ENCODE measurements around the gene DOHH.

DOHH gene

GRCh38 chr19:3457528-3458228 lies 42.8 kb downstream of the DOHH start:
- Histone ChIP-seq H3K36me3 (ENCODE audit: control insufficient read depth in 1 of 2, insufficient read depth in 2 of 2, low read length in 2 of 2) (no peaks in the 10 kb centered on the region), H2AK5ac (ENCODE audit: low read length) (no peak overlapping the region), H3K23ac (ENCODE audit: low read length) (no peak overlapping the region), H3K9me3 (ENCODE audit: insufficient read depth, low read depth, low read length) (no peaks in the 10 kb centered on the region), H2AFZ (ENCODE audit: insufficient read depth, low read length, poor library complexity) (no peak overlapping the region), H2BK120ac (ENCODE audit: insufficient read depth, low read length, poor library complexity) (no peak overlapping the region), H4K8ac (ENCODE audit: low read depth, low read length) (no peak overlapping the region), H3K4ac (ENCODE audit: low read depth, low read length) (no peak overlapping the region), H3K4me2 (ENCODE audit: low read length) (no peak overlapping the region), H4K91ac (ENCODE audit: low read depth, low read length) (no peak overlapping the region), H3K4me1 (ENCODE audit: control insufficient read depth in 1 of 2, insufficient read depth in 2 of 2, low read length in 2 of 2) (peaks cover 2 to 9% of the 10 kb centered on the region in 2 experiments), H3K18ac (ENCODE audit: low read length) (no peak overlapping the region), H2BK12ac (ENCODE audit: low read length) (no peak overlapping the region), H3K14ac (ENCODE audit: low read length) (no peak overlapping the region), H3K79me2 (ENCODE audit: control insufficient read depth, insufficient read depth, low read length, poor library complexity) (no peaks in the 10 kb centered on the region), H2BK5ac (ENCODE audit: low read depth, low read length, poor library complexity) (no peak overlapping the region), H3K27me3 (ENCODE audit: insufficient read depth, low read length) (peaks cover 7% of the 10 kb centered on the region), H3K79me1 (ENCODE audit: low read length) (no peaks in the 10 kb centered on the region), H3K9ac (ENCODE audit: low read length) (no peak overlapping the region), H3K27ac (ENCODE audit: low read depth, low read length) (no peak overlapping the region), H3K4me3 (ENCODE audit: low read depth, low read length) (no peak overlapping the region), H4K12ac (ENCODE audit: low read depth, low read length) (no peak overlapping the region)
- no CpG with 5 or more reads among the region's 22 CpGs for WGBS (ENCODE audit: extremely low coverage, insufficient coverage, insufficient read length)
- no peak for DNase-seq

- H2AFZ ChIP-seq (ENCODE audit: insufficient read depth, low read length, poor library complexity): no peak overlapping the region
- H3K79me2 ChIP-seq (ENCODE audit: control insufficient read depth, insufficient read depth, low read length, poor library complexity): no peaks in the 10 kb centered on the region
- no peak for DNase-seq
- no peak overlapping the region for H2BK5ac ChIP-seq (ENCODE audit: low read depth, low read length, poor library complexity)
- H3K4me3 ChIP-seq (ENCODE audit: low read depth, low read length): no peak overlapping the region
- H2AK5ac ChIP-seq (ENCODE audit: low read length): no peak overlapping the region
- H2BK120ac ChIP-seq (ENCODE audit: insufficient read depth, low read length, poor library complexity): no peak overlapping the region
- peaks cover 2 to 9% of the 10 kb centered on the region in 2 experiments for H3K4me1 ChIP-seq (ENCODE audit: control insufficient read depth in 1 of 2, insufficient read depth in 2 of 2, low read length in 2 of 2)
- H3K9me3 ChIP-seq (ENCODE audit: insufficient read depth, low read depth, low read length): no peaks in the 10 kb centered on the region
- H3K9ac ChIP-seq (ENCODE audit: low read length): no peak overlapping the region
- H4K91ac ChIP-seq (ENCODE audit: low read depth, low read length): no peak overlapping the region
- H3K27me3 ChIP-seq (ENCODE audit: insufficient read depth, low read length): peaks cover 4% of the 10 kb centered on the region
- H3K23ac ChIP-seq (ENCODE audit: low read length): no peak overlapping the region
- no peak overlapping the region for H3K18ac ChIP-seq (ENCODE audit: low read length)
- H3K36me3 ChIP-seq (ENCODE audit: control insufficient read depth in 1 of 2, insufficient read depth in 2 of 2, low read length in 2 of 2): no peaks in the 10 kb centered on the region
- no peak overlapping the region for H4K8ac ChIP-seq (ENCODE audit: low read depth, low read length)
- no peak overlapping the region for H3K4ac ChIP-seq (ENCODE audit: low read depth, low read length)
- H3K4me2 ChIP-seq (ENCODE audit: low read length): no peak overlapping the region
- no CpG with 5 or more reads among the region's 18 CpGs for WGBS (ENCODE audit: extremely low coverage, insufficient coverage, insufficient read length)
- no peak overlapping the region for H2BK12ac ChIP-seq (ENCODE audit: low read length)
- H3K79me1 ChIP-seq (ENCODE audit: low read length): no peaks in the 10 kb centered on the region
- no peak overlapping the region for H3K14ac ChIP-seq (ENCODE audit: low read length)
- H3K27ac ChIP-seq (ENCODE audit: low read depth, low read length): no peak overlapping the region
- no peak overlapping the region for H4K12ac ChIP-seq (ENCODE audit: low read depth, low read length)
Observed at GRCh38 chr19:3456925-3457527, 43.4 kb downstream of the DOHH start.

GRCh38 chr19:3455960-3456601 lies 44.4 kb downstream of the DOHH start:
- H3K36me3 ChIP-seq (ENCODE audit: control insufficient read depth in 1 of 2, insufficient read depth in 2 of 2, low read length in 2 of 2): no peaks in the 10 kb centered on the region
- H3K23ac ChIP-seq (ENCODE audit: low read length): no peak overlapping the region
- no peak overlapping the region for H2BK120ac ChIP-seq (ENCODE audit: insufficient read depth, low read length, poor library complexity)
- no peak overlapping the region for H4K8ac ChIP-seq (ENCODE audit: low read depth, low read length)
- no peak overlapping the region for H3K4me3 ChIP-seq (ENCODE audit: low read depth, low read length)
- H3K4me1 ChIP-seq (ENCODE audit: control insufficient read depth in 1 of 2, insufficient read depth in 2 of 2, low read length in 2 of 2): peaks cover 2 to 12% of the 10 kb centered on the region in 2 experiments
- H3K9ac ChIP-seq (ENCODE audit: low read length): no peak overlapping the region
- no peak overlapping the region for H3K4ac ChIP-seq (ENCODE audit: low read depth, low read length)
- H3K27me3 ChIP-seq (ENCODE audit: insufficient read depth, low read length): peaks cover 4% of the 10 kb centered on the region
- H3K9me3 ChIP-seq (ENCODE audit: insufficient read depth, low read depth, low read length): no peaks in the 10 kb centered on the region
- WGBS (ENCODE audit: extremely low coverage, insufficient coverage, insufficient read length): no CpG with 5 or more reads among the region's 37 CpGs
- H4K12ac ChIP-seq (ENCODE audit: low read depth, low read length): no peak overlapping the region
- no peak overlapping the region for H3K27ac ChIP-seq (ENCODE audit: low read depth, low read length)
- H3K4me2 ChIP-seq (ENCODE audit: low read length): no peak overlapping the region
- H3K18ac ChIP-seq (ENCODE audit: low read length): no peak overlapping the region
- no peaks in the 10 kb centered on the region for H3K79me1 ChIP-seq (ENCODE audit: low read length)
- no peak overlapping the region for H4K91ac ChIP-seq (ENCODE audit: low read depth, low read length)
- no peak overlapping the region for H3K14ac ChIP-seq (ENCODE audit: low read length)
- no peak overlapping the region for H2AK5ac ChIP-seq (ENCODE audit: low read length)
- DNase-seq: no peak
- H3K79me2 ChIP-seq (ENCODE audit: control insufficient read depth, insufficient read depth, low read length, poor library complexity): no peaks in the 10 kb centered on the region
- H2BK5ac ChIP-seq (ENCODE audit: low read depth, low read length, poor library complexity): no peak overlapping the region
- no peak overlapping the region for H2BK12ac ChIP-seq (ENCODE audit: low read length)
- no peak overlapping the region for H2AFZ ChIP-seq (ENCODE audit: insufficient read depth, low read length, poor library complexity)

- no peak overlapping the region for H2BK5ac ChIP-seq (ENCODE audit: low read depth, low read length, poor library complexity)
- H3K79me2 ChIP-seq (ENCODE audit: control insufficient read depth, insufficient read depth, low read length, poor library complexity): no peaks in the 10 kb centered on the region
- H3K4ac ChIP-seq (ENCODE audit: low read depth, low read length): no peak overlapping the region
- no peak overlapping the region for H2AK5ac ChIP-seq (ENCODE audit: low read length)
- no peak overlapping the region for H3K9ac ChIP-seq (ENCODE audit: low read length)
- no peak overlapping the region for H3K27ac ChIP-seq (ENCODE audit: low read depth, low read length)
- H3K27me3 ChIP-seq (ENCODE audit: insufficient read depth, low read length): peaks cover 4% of the 10 kb centered on the region
- no peak overlapping the region for H2BK120ac ChIP-seq (ENCODE audit: insufficient read depth, low read length, poor library complexity)
- H3K18ac ChIP-seq (ENCODE audit: low read length): no peak overlapping the region
- no peak for DNase-seq
- no peak overlapping the region for H4K91ac ChIP-seq (ENCODE audit: low read depth, low read length)
- H3K4me2 ChIP-seq (ENCODE audit: low read length): no peak overlapping the region
- WGBS (ENCODE audit: extremely low coverage, insufficient coverage, insufficient read length): no CpG with 5 or more reads among the region's 7 CpGs
- no peaks in the 10 kb centered on the region for H3K79me1 ChIP-seq (ENCODE audit: low read length)
- no peak overlapping the region for H2BK12ac ChIP-seq (ENCODE audit: low read length)
- H3K4me3 ChIP-seq (ENCODE audit: low read depth, low read length): no peak overlapping the region
- H3K23ac ChIP-seq (ENCODE audit: low read length): no peak overlapping the region
- no peak overlapping the region for H4K8ac ChIP-seq (ENCODE audit: low read depth, low read length)
- H3K14ac ChIP-seq (ENCODE audit: low read length): no peak overlapping the region
- no peak overlapping the region for H2AFZ ChIP-seq (ENCODE audit: insufficient read depth, low read length, poor library complexity)
- H3K4me1 ChIP-seq (ENCODE audit: control insufficient read depth in 1 of 2, insufficient read depth in 2 of 2, low read length in 2 of 2): peaks cover 2 to 12% of the 10 kb centered on the region in 2 experiments
- H3K9me3 ChIP-seq (ENCODE audit: insufficient read depth, low read depth, low read length): no peaks in the 10 kb centered on the region
- no peak overlapping the region for H4K12ac ChIP-seq (ENCODE audit: low read depth, low read length)
- H3K36me3 ChIP-seq (ENCODE audit: control insufficient read depth in 1 of 2, insufficient read depth in 2 of 2, low read length in 2 of 2): no peaks in the 10 kb centered on the region
Observed at GRCh38 chr19:3455393-3455955, 45.0 kb downstream of the DOHH start.
